ENCODE results near the gene ERFL. TPM values are rescaled to one million over a fixed set of nuclear protein-coding genes. Genes with fewer than 3 reads are reported as not detected.

The ERFL gene
- total and polyA plus RNA-seq, 2 of the 4 experiments (the other 2 are of a cell fraction) = not detected

GRCh38 chr19:41872775-41873647, 55.2 kb downstream of the ERFL start:
- H3K27ac ChIP-seq (ENCODE audit: insufficient read depth, low read length) = no peak overlapping the region
- H4K8ac ChIP-seq (ENCODE audit: low read depth in 2 of 2, low read length in 2 of 2) = no peak overlapping the region
- 60% methylated on average over 8 of the region's 18 CpGs; no CpG with 5 or more reads in 1 of the 2 experiments for WGBS, 2 experiments (ENCODE audit: extremely low coverage in 2 of 2, insufficient read length in 1 of 2)
- peaks cover 1% of the 10 kb centered on the region; the same call in 1 of the 2 replicates for H3K4me1 ChIP-seq (ENCODE audit: control insufficient read depth, insufficient read depth, low read length)
- H4K20me1 ChIP-seq (ENCODE audit: insufficient read depth, low read length) = peaks cover 56% of the 10 kb centered on the region
- peaks cover 9 to 25% of the 10 kb centered on the region in 2 experiments for H3K79me1 ChIP-seq (ENCODE audit: low read depth in 1 of 2, low read length in 2 of 2)
- H2BK5ac ChIP-seq (ENCODE audit: low read depth, low read length, poor library complexity, severe bottlenecking) = no peak overlapping the region
- ATAC-seq (ENCODE audit: low read depth) (peak; percentile 62), DNase-seq (peak; percentile 59)
- ChIA-PET CTCF (interaction anchor here (1.5 kb wide), 1 partner anchor 8 kb away, joined by 6 read pairs; no protein-coding TSS in a partner anchor), POLR2A (ENCODE audit: unreplicated experiment) (interaction anchor here (1.7 kb wide), 1 partner anchor 13 kb away, joined by 7 read pairs; the partner anchor contains the start of gene RPS19)
- H3K9ac ChIP-seq (ENCODE audit: low read depth, low read length) = no peak overlapping the region
- H3K9me3 ChIP-seq (ENCODE audit: control insufficient read depth, insufficient read depth, low read length) = no peaks in the 10 kb centered on the region
- intact Hi-C loops (cut with micrococcal nuclease) = loop anchor here (1.0 kb wide), 1 partner anchor 78 kb away; no protein-coding TSS in a partner anchor
- no peak overlapping the region for H4K91ac ChIP-seq (ENCODE audit: insufficient read depth, low read depth, low read length)
- no peak overlapping the region for H3K4me3 ChIP-seq (ENCODE audit: insufficient read depth, low read depth, low read length)
- peaks cover 9% of the 10 kb centered on the region; the same call in 1 of the 2 replicates for H3K27me3 ChIP-seq (ENCODE audit: control insufficient read depth, insufficient read depth, low read length)
- H3K14ac ChIP-seq (replicated peaks; ENCODE audit: low read depth, low read length) = no peak overlapping the region
- no peak overlapping the region for H3K56ac ChIP-seq (ENCODE audit: extremely low read depth, insufficient read depth, low read length)
- no peak overlapping the region for H3K4ac ChIP-seq (ENCODE audit: low read depth, low read length)
- no peaks in the 10 kb centered on the region for H3K9me1 ChIP-seq (ENCODE audit: insufficient read depth, low read length)
- H2BK20ac ChIP-seq (ENCODE audit: low read depth, low read length) = no peak overlapping the region
- in situ Hi-C loops (cut with MboI; ENCODE audit: low sequenced_read_pairs) = no loop called here
- no peak overlapping the region for H3K4me2 ChIP-seq (ENCODE audit: low read depth, low read length)
- H2AK5ac ChIP-seq (ENCODE audit: low read depth, low read length) = no peak overlapping the region
- peak overlapping the region; percentile 91 for H2AK9ac ChIP-seq (replicated peaks; ENCODE audit: low read depth, low read length, poor library complexity)
- BruUV-seq (replicated peaks) = no TSS peak
- no peak overlapping the region for H2AFZ ChIP-seq (replicated peaks; ENCODE audit: low read length, poor library complexity)
- no peak overlapping the region for H3K18ac ChIP-seq (ENCODE audit: low read depth, low read length)
- no peak overlapping the region for H3K23ac ChIP-seq (ENCODE audit: low read depth, low read length)
- no peak overlapping the region for H2BK15ac ChIP-seq (ENCODE audit: low read depth, low read length)
- no peak overlapping the region for H2BK120ac ChIP-seq (ENCODE audit: low read depth, low read length)
- peaks cover 42% of the 10 kb centered on the region for H3K36me3 ChIP-seq (ENCODE audit: control insufficient read depth, insufficient read depth, low read length)
- no peak overlapping the region for H4K5ac ChIP-seq (ENCODE audit: low read depth, low read length)
- dilution Hi-C loops (cut with HindIII; ENCODE audit: low sequenced_read_pairs, unreplicated experiment) = no loop called here
- TF ChIP-seq RCOR1 (IDR thresholded peaks at IDR 0.05; ENCODE audit: insufficient replicate concordance, low read length) = no peak
- no peak for TF ChIP-seq USF2 (IDR thresholded peaks at IDR 0.05; ENCODE audit: low read depth, low read length)
- peak; percentile 48; the same call in 1 of the 2 replicates for TF ChIP-seq POLR2A (IDR thresholded peaks at IDR 0.05; ENCODE audit: low read depth, low read length)
- TF ChIP-seq BHLHE40 (IDR thresholded peaks at IDR 0.05; ENCODE audit: low read depth, low read length) = no peak
- no peak for TF ChIP-seq RFX5 (IDR thresholded peaks at IDR 0.05; ENCODE audit: low read depth, low read length)
- no peak for TF ChIP-seq MAFK (IDR thresholded peaks at IDR 0.05; ENCODE audit: low read depth, low read length)
- TF ChIP-seq ELK1 (IDR thresholded peaks at IDR 0.05; ENCODE audit: borderline replicate concordance, low read depth, low read length) = no peak
- TF ChIP-seq MXI1 (IDR thresholded peaks at IDR 0.05; ENCODE audit: borderline replicate concordance, low read depth, low read length) = no peak
- peak; percentile 55 for TF ChIP-seq CTCF (conservative IDR thresholded peaks at IDR 0.05; ENCODE audit: low read depth, low read length)
- no peak for TF ChIP-seq NFE2L2 (IDR thresholded peaks at IDR 0.05; ENCODE audit: low read depth, low read length)
- peak; percentile 60 for TF ChIP-seq RAD21 (IDR thresholded peaks at IDR 0.05; ENCODE audit: low read length)
- no peak for TF ChIP-seq CHD1 (IDR thresholded peaks at IDR 0.05; ENCODE audit: low read depth, low read length)
- peak; percentile 50 for TF ChIP-seq SMC3 (IDR thresholded peaks at IDR 0.05; ENCODE audit: low read depth, low read length)

All from IMR-90 (cell line).